OCI-LY1 (cell line): Measurements from ENCODE around the gene RC3H1.

ENCODE experiments used
- CTCF ChIP-seq: fragments of 200-600 bp; sonication (generic), shearing (Covaris generic); IDR thresholded peaks from 2 replicates; pipeline ENCODE4 v1.5.1; 2017; ENCODE audit warnings: mild to moderate bottlenecking, antibody characterized with exemption, low read length, moderate library complexity, mixed read lengths
- EZH2 ChIP-seq: fragments of 200-600 bp; sonication (generic), shearing (Covaris generic); IDR thresholded peaks from 2 replicates; pipeline ENCODE4 v1.8.0; 2017; ENCODE audit warnings: borderline replicate concordance, mixed run types, mild to moderate bottlenecking, antibody characterized with exemption, low read length, moderate library complexity, mixed read lengths

GRCh38 chr1:174013864-174014418 is 8.2 kb downstream of the RC3H1 start:
- TF ChIP-seq CTCF (no peak), EZH2 (no peak)
